VCaP (cell line): ENCODE results near the gene DENND4A.

Source experiments
- H3K27ac ChIP-seq: fragments of 450-650 bp; 2 replicates; pipeline ENCODE4 v1.5.1; 2017
- TF ChIP-seq, protein P1 (sequence below): fragments of 450-650 bp; conservative IDR thresholded peaks from 2 replicates; pipeline ENCODE4 v1.5.1; 2017; ENCODE audit warnings: mild to moderate bottlenecking, moderate library complexity

DENND4A gene

GRCh38 chr15:65759441-65759840 lies 32.7 kb downstream of the DENND4A start:
- TF ChIP-seq, protein P1, sequence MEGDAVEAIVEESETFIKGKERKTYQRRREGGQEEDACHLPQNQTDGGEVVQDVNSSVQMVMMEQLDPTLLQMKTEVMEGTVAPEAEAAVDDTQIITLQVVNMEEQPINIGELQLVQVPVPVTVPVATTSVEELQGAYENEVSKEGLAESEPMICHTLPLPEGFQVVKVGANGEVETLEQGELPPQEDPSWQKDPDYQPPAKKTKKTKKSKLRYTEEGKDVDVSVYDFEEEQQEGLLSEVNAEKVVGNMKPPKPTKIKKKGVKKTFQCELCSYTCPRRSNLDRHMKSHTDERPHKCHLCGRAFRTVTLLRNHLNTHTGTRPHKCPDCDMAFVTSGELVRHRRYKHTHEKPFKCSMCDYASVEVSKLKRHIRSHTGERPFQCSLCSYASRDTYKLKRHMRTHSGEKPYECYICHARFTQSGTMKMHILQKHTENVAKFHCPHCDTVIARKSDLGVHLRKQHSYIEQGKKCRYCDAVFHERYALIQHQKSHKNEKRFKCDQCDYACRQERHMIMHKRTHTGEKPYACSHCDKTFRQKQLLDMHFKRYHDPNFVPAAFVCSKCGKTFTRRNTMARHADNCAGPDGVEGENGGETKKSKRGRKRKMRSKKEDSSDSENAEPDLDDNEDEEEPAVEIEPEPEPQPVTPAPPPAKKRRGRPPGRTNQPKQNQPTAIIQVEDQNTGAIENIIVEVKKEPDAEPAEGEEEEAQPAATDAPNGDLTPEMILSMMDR: no peak
- no peak overlapping the region for H3K27ac ChIP-seq

GRCh38 chr15:65758242-65758641 lies 33.9 kb downstream of the DENND4A start:
- TF ChIP-seq, protein P1: no peak
- H3K27ac ChIP-seq: no peak overlapping the region

DNA sequence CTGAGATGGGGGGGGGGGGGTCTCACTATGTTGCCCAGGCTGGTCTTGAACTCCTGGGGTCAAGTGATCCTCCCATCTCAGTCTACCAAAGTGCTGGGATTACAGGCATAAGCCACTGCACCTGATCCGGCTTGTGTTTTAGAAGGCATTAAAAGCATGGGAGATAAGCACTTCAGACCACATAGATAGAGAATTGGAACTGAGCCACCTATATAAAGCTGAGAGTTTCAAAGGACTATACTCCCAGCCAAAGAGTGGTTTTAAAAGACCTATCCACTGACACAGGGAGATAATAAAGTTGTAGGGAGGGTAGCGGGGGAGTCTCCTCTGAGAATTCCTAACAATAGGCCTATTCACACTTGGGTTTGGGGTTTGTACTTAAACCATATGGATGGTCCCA lies 34.8 kb downstream of the DENND4A start:
- no peak overlapping the region for H3K27ac ChIP-seq
- TF ChIP-seq, protein P1: no peak

DNA sequence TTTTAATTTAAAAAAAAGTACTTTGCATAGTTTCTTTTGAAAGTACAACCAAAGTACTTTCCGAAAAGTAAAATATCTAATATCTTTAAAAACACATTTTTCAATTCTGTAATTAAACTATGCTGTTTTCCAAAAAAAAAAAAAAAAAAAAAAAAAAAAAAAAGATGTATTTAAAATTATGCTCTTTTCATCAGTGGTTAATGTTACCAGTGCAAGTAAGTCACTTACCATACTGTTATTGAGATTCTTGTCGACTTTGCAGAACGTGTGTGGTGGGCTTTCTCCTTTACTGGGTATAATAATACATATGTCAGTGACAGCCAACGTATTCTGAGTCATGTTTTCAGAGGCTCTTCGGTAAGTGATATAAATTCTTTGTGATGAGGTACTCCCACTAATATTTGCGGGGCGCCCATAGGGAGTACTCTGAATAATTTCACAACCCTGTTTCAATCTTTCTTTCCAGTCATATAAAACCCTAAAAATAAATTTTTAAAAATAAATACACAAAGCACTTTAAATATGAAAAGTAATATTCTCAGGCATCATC lies 39.9 kb downstream of the DENND4A start:
- H3K27ac ChIP-seq: no peak overlapping the region
- TF ChIP-seq, protein P1: no peak

GRCh38 chr15:65751431-65751830 lies 40.7 kb downstream of the DENND4A start:
- H3K27ac ChIP-seq: no peak overlapping the region
- TF ChIP-seq, protein P1: no peak

DNA sequence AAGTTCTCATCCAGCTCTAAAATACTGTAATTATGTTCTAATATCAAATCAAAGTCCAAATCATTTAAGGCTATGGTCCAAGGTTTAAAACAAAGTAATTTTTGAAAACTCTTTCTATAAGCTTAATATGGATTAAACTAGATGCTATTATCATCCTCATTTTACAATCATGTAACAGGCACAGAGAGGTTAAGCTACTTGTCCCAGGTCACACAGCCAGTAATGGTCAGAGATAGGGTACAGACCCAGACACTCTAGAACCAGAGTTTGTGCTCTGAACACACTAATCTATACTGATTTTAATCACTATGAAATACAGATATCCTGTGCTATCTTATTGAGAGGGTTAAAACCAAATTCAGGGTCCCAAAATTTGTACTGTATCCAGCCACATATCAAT lies 44.8 kb downstream of the DENND4A start:
- TF ChIP-seq, protein P1: no peak
- H3K27ac ChIP-seq: no peak overlapping the region

DNA sequence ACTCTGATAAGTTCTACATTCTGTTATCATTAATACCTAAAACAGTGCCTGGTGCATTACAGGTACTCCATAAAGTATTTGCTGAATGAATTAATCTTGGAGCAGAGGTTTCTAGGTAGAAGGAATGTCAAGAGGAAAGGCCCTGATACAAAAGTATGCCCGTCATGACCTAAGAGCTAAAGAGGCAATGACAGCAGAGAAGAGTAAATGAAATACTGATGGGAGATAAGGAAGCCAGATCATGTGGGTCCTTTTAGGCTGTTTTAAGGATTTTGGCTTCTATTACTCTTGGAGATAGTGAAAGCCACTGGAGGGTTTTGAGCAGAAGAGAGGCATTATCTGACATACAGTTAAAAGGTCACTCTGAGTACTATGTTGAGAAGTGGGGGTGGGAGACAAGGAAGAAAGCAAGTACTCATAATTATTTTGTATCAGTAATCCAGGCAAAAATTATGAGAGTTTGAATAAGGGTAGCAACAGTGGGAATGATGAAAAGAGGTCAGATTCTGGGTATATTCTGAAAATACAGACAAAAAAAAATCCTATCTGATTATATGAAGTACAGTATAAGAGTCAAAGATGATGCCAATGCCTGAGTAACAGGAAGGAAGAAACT lies 48.3 kb downstream of the DENND4A start:
- TF ChIP-seq, protein P1: no peak
- H3K27ac ChIP-seq: no peak overlapping the region
